Adrenal gland (tissue), 12 donors: ENCODE data around the gene SF3B3. TPM values are rescaled to one million over a fixed set of nuclear protein-coding genes. Genes with fewer than 3 reads are reported as not detected.

Experiments
- DNase-seq, 7 donors: peaks; one replicate each; pipeline ENCODE4 v3.0.0-alpha.2; 2019 to 2020
- H3K27ac ChIP-seq, 5 donors: fragments of 200-600 bp; sonication (generic) in 4 of 5; 1 replicate in 3 of 5; 2 replicates in 2 of 5; pipeline versions ENCODE4 v1.5.1 to v1.8.0; 2016 to 2020; ENCODE audit warnings: mild to moderate bottlenecking in 1 of 5
- H3K27me3 ChIP-seq: fragments of 200-600 bp; 2 replicates; pipeline ENCODE4 v1.8.0; 2021
- H3K36me3 ChIP-seq, 2 donors: fragments of 200-600 bp; replicated peaks in 1 of 2; 1 replicate in 1 of 2; 2 replicates in 1 of 2; pipeline versions ENCODE4 v1.5.1 to v1.8.0; 2018 to 2022
- H3K4me1 ChIP-seq, 2 donors: fragments of 200-600 bp; replicated peaks in 1 of 2; 1 replicate in 1 of 2; 2 replicates in 1 of 2; pipeline versions ENCODE4 v1.5.1 to v1.8.0; 2018 to 2021
- H3K4me3 ChIP-seq, 4 donors: fragments of 200-600 bp; sonication (generic) in 3 of 4; one replicate each; pipeline ENCODE4 v1.5.1; 2016 to 2018
- H3K9me3 ChIP-seq, 3 donors: fragments of 200-600 bp; sonication (generic) in 1 of 3; replicated peaks in 1 of 3; 1 replicate in 2 of 3; 2 replicates in 1 of 3; pipeline versions ENCODE4 v1.5.1 to v1.8.0; 2016 to 2021
- POLR2A ChIP-seq, 2 donors: fragments of 450-650 bp; IDR thresholded peaks; one replicate each; pipeline ENCODE4 v1.6.1; 2017; ENCODE audit warnings: antibody characterized with exemption in 2 of 2, mild to moderate bottlenecking in 2 of 2, moderate library complexity in 1 of 2
- WGBS, 4 donors: extraction: QIAGEN DNeasy Blood & Tissue Kit in 2 of 4; methylation state at CpG; one replicate each; pipeline versions ENCODE4 v1.1.5 to v1.1.7; 2013 to 2017; 5-methylcytosine and 5-hydroxymethylcytosine counted together
- intact Hi-C, 2 donors: fragments of 100-400 bp; cut with DNase I; formaldehyde crosslinking; loops; one replicate each; pipeline versions ENCODE4 v1.14.1 to v1.15.0; 2022 to 2023
- polyA plus RNA-seq, 3 donors: library from polyadenylated mRNA; stranded (reverse); fragments of 200-250 nt in 2 of 3; fragments of 350-450 nt in 1 of 3; fragmentation: Illumina TruSeq in 1 of 3; extraction: RNeasy Lipid Tissue Mini Kit (QIAGEN cat#74804) in 1 of 3; gene quantifications; one replicate each; pipeline ENCODE4 v1.2.3, GENCODE V29; 2013 to 2014
- total RNA-seq, 9 donors: library from RNA; depleted of rRNA in 4 of 9; stranded (reverse); fragments of >200 nt in 4 of 9; fragments of 120-200 nt in 1 of 9; fragmentation: NEBNext Ultra II Directional in 1 of 9; extraction: Animal tissue kit (Norgen Biotek cat#: 25700) in 1 of 9; gene quantifications; one replicate each; pipeline versions ENCODE4 v1.1.0 to v1.2.4, GENCODE V29; 2013 to 2023
- TF ChIP-seq, protein P1 (sequence below), 6 experiments: fragments of 450-650 bp in 4 of 6; fragments of 200-600 bp in 2 of 6; sonication (generic) in 1 of 6; IDR thresholded peaks; 1 replicate in 5 of 6; 2 replicates in 1 of 6; pipeline versions ENCODE4 v1.5.1 to v1.8.0; 2016 to 2021; ENCODE audit warnings: antibody characterized with exemption in 6 of 6, mild to moderate bottlenecking in 2 of 6, moderate library complexity in 1 of 6
- donor health status: healthy with polysubstance abuse.
- donor health status: Bipolar disorder and iron deficiency.
- donor health status: DM: yes; HTN: yes; CAD: no.
- donor health status: DM: no; HTN: no; CAD: no.
- donor health status: DM: no; HTN: no; CAD: no.
- donor health status: DM: yes; HTN: yes; CAD: no.

Gene SF3B3
- total and polyA plus RNA-seq, 12 donors: 66.2 to 242 (median 139) TPM

DNA sequence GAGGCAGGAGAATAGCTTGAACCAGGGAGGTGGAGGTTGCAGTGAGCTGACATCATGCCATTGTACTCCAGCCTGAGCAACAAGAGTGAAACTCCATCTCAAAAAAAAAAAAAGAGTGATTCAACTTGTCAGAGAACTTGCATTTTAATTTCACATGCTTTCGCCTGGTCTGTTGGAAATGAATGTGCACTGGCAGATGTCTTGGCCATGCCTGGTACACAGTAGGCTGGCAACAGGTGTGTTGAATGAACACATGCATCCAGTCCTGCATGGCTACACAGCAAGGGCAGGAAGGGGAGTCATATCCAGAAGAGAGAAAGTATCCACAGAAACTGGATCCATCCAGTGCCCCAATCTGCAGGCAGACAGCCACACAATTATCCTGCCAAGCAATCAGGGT is 11.8 kb upstream of the SF3B3 start:
- no peak for DNase-seq
- Histone ChIP-seq H3K27ac (no peak overlapping the region), H3K9me3 (no peaks in the 10 kb centered on the region), H3K4me1 (no peaks in the 10 kb centered on the region), H3K27me3 (no peaks in the 10 kb centered on the region), H3K4me3 (no peak overlapping the region), H3K36me3 (peaks cover 5 to 98% of the 10 kb centered on the region in 2 donors)
- TF ChIP-seq, protein P1, sequence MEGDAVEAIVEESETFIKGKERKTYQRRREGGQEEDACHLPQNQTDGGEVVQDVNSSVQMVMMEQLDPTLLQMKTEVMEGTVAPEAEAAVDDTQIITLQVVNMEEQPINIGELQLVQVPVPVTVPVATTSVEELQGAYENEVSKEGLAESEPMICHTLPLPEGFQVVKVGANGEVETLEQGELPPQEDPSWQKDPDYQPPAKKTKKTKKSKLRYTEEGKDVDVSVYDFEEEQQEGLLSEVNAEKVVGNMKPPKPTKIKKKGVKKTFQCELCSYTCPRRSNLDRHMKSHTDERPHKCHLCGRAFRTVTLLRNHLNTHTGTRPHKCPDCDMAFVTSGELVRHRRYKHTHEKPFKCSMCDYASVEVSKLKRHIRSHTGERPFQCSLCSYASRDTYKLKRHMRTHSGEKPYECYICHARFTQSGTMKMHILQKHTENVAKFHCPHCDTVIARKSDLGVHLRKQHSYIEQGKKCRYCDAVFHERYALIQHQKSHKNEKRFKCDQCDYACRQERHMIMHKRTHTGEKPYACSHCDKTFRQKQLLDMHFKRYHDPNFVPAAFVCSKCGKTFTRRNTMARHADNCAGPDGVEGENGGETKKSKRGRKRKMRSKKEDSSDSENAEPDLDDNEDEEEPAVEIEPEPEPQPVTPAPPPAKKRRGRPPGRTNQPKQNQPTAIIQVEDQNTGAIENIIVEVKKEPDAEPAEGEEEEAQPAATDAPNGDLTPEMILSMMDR (IDR thresholded peaks at IDR 0.05): no peak
- TF ChIP-seq POLR2A (IDR thresholded peaks at IDR 0.05): no peak
- WGBS, 4 donors: 94 to 100% (median 97%) methylated on average over 1 of the region's 1 CpG
- intact Hi-C loops: no loop called here

GRCh38 chr16:70512456-70512855 is 11.2 kb upstream of the SF3B3 start:
- Histone ChIP-seq H3K4me1 (no peaks in the 10 kb centered on the region), H3K27ac (no peak overlapping the region), H3K9me3 (no peaks in the 10 kb centered on the region), H3K27me3 (no peaks in the 10 kb centered on the region), H3K36me3 (peaks cover 5 to 98% of the 10 kb centered on the region in 2 donors), H3K4me3 (no peak overlapping the region)
- intact Hi-C loops: no loop called here
- DNase-seq: peak in 5 of 7 donors; percentile 27 to 42 (median 35)
- TF ChIP-seq, protein P1 (IDR thresholded peaks at IDR 0.05): no peak
- 46 to 66% (median 54%) methylated on average over 5 of the region's 5 CpGs for WGBS, 4 donors

DNA sequence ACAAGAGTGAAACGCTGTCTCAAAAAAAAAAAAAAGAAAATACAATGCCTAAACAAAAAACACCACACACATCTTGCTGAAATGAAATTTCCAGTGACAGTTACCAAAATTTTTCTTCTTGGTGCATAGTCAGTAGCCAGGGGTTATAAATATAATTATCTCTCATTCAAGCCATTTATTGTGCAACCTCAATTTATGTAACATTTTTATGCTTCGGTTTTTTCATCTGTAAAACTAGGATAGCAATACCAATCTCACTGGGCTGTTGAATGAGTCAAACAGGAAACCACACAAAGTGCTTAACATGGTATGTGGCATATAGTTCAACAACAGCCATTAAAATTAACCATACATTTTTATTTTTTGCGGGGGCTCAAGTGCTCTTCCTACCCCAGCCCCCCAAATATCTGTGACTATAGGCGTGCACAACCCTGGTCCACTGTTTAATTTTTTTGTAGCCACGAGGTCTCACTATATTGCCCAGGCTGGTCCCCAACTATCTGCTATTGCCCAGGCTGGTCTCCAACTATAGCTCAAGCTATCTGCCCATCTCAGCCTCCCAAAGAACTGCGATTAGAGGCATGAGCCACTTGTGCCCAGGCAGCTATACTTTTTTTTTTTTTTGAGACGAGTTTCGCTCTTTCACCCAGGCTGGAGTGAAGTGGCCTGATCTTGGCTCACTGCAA is 2.9 kb upstream of the SF3B3 start:
- 71 to 78% (median 76%) methylated on average over 8 of the region's 8 CpGs for WGBS, 4 donors
- Histone ChIP-seq H3K4me1 (peaks cover 20 to 22% of the 10 kb centered on the region in 2 donors), H3K4me3 (no peak overlapping the region), H3K27me3 (no peaks in the 10 kb centered on the region), H3K9me3 (no peaks in the 10 kb centered on the region), H3K27ac (no peak overlapping the region), H3K36me3 (peaks cover 0 to 31% of the 10 kb centered on the region in 2 donors)
- no peak for DNase-seq
- TF ChIP-seq, protein P1 (IDR thresholded peaks at IDR 0.05): no peak
- TF ChIP-seq POLR2A (IDR thresholded peaks at IDR 0.05): no peak
- intact Hi-C loops: no loop called here

DNA sequence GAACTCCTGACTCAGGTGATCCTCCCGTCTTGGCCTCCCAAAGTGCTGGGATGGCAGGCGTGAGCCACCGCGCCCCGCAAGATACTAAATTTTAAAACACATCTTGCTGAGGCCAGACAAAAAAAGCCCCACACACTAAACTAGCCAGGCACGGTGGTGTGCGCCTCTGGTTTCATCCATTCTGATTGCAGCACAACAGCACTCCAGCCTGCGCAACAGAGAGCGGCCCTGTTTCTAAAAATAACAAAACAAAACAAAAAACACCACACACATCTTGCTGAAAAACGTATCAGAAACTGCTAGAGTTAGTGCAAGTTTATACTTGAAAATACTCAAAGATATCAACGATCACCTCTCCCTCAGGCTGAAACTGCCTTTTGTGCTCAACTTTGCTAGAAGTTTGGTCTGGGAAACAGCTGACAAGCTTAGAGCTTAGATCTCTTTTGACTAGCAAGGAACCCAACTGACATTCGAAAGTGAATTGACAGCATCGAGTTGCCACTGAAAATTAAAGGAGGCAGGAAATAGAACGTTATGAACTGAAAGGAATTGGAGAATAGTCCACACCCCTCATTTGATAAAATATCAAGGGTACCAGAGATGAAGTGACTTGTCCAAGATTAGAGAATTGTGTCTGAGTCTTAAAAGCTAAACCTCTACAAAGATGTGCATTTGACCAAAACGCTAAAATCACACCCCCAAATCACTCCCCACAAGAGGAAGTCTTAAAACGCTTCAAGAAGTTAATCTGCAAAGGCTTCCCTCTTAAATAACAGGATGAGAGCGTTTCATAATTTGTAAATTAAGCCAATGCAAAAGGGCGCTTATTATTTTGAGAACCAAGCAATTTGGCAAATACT is 1.2 kb upstream of the SF3B3 start:
- intact Hi-C loops: no loop called here

More for the DNA sequence above, 1.2 kb upstream of the SF3B3 start:
- Histone ChIP-seq H3K27ac (peak overlapping the region in 1 of 5 donors; percentile 76), H3K9me3 (no peaks in the 10 kb centered on the region), H3K4me3 (peak overlapping the region; percentile 56 to 88 (median 77)), H3K27me3 (no peaks in the 10 kb centered on the region), H3K36me3 (peaks cover 0 to 27% of the 10 kb centered on the region in 2 donors), H3K4me1 (peaks cover 20 to 39% of the 10 kb centered on the region in 2 donors)
- 47 to 53% (median 49%) methylated on average over 18 of the region's 18 CpGs for WGBS, 4 donors
- TF ChIP-seq POLR2A (IDR thresholded peaks at IDR 0.05): no peak
- TF ChIP-seq, protein P1 (IDR thresholded peaks at IDR 0.05): no peak
- no peak for DNase-seq
